Measurements from ENCODE around the gene ZC3H8.
"Not testable (repeated sequence)": the region's sequence is repeated elsewhere in the genome, so short reads cannot be mapped to it uniquely, and the experiment has no call there.

ZC3H8 gene

GRCh38 chr2:112259509-112260294 lies 4.9 kb upstream of the ZC3H8 start:
- DNase-seq (ENCODE audit: low read depth in 2 of 2, low spot score in 1 of 2), result peak; percentile 50 to 80

GRCh38 chr2:112257575-112257974 lies 2.7 kb upstream of the ZC3H8 start:
- no peak for DNase-seq (ENCODE audit: low read depth in 2 of 2, low spot score in 1 of 2)

DNA sequence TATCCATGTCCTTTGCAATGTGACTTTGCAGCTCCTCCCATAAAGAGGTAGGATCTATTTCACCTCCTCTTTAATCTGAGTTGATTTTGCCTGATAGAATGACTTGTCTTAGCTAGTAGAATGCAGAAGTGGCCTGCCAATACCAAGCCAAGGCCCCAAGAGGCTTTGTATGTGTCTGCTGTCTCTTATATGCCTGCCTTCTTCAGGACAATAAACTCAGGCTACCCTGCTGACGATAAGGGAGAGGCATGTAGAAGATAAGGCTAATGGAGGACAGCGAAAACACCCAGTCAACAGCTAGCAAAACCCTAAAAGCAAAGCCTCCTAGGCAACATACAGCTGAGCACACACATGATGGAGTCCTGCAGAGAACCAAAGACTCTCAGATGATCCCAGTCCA lies 1.8 kb upstream of the ZC3H8 start:
- DNase-seq (ENCODE audit: low read depth in 2 of 2, low spot score in 1 of 2), result no peak

DNA sequence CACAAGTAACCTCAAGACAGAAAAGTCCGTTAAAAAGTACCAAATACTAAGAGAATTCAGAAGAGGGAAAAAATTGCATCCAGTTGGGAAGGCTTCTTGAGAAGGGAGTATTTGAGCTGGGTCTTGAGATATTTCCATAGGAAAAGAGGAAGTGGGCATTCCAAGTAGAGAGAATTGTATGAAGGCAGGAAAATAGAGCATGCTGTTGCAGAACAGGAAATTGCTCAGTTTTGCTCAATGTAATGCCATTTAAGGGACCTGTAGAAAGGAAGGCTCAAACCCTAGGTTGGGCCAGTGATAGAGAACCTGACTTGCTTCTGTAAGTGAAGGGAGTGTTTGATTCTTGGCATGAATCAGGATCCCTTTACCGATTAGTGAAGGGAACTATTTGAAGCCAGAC lies 1.0 kb upstream of the ZC3H8 start:
- no peak for DNase-seq (ENCODE audit: low read depth in 2 of 2, low spot score in 1 of 2)

GRCh38 chr2:112253261-112253815 lies 1.5 kb downstream of the ZC3H8 start:
- no peak for DNase-seq (ENCODE audit: low read depth in 2 of 2, low spot score in 1 of 2)

GRCh38 chr2:112251271-112251670 lies 3.6 kb downstream of the ZC3H8 start:
- no peak for DNase-seq (ENCODE audit: low read depth in 2 of 2, low spot score in 1 of 2)

DNA sequence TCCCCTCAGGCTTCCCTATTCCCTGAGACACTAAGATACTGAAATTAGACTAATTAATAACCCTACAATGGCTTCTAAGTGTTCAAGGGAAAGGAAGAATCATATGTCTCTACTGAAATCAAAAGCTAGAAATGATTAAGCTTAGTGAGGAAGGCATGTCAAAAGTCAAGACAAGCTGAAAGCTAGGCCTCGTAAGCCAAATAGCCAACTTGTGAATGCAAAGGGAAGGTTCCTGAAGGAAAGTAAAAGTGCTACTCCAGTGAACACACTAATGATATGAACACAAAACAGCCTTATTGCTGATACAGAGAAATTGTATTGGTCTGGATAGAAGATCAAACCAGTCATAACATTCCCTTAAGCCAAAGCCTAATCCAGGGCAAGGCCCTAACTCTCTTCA lies 10.0 kb downstream of the ZC3H8 start:
- no peak for DNase-seq (ENCODE audit: low read depth in 2 of 2, low spot score in 1 of 2)

DNA sequence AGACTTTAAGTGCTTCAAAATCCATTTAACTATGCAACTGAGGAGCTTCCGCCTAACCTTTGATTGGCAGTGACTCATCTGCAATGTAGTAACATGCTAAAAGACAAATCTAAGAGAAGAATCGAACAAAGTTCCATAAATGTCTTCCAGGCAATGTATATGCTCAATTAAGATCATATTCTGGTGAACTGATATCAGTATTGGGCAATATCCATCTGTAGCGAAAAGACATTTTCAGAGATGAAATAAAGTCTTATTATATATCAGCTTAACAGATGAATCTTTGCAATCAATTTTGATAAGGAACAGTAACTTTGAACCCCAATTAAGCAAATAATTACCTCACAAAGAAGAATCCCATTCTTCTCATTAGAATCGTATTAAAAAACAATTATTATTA lies 11.6 kb downstream of the ZC3H8 start:
- DNase-seq (ENCODE audit: low read depth in 2 of 2, low spot score in 1 of 2), result no peak

DNA sequence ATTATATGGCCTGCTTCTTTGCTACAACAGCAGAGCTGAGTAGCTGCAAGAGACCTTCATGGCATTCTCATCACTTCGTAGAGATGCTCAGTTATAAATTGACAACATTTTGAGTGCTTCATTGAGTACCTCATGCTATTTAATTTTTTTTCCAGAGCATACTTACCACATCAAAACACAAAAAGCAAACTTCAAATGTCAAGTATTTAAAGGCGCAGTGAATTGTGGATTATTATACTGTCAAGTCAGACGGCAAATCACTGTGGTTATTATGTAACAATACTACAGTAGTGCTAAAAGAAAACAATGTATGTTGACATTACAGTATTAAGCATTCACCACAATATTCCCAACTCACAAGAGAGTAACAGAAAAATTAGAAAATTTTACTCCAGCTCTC lies 12.5 kb downstream of the ZC3H8 start:
- DNase-seq (ENCODE audit: low read depth in 2 of 2, low spot score in 1 of 2), result no peak

DNA sequence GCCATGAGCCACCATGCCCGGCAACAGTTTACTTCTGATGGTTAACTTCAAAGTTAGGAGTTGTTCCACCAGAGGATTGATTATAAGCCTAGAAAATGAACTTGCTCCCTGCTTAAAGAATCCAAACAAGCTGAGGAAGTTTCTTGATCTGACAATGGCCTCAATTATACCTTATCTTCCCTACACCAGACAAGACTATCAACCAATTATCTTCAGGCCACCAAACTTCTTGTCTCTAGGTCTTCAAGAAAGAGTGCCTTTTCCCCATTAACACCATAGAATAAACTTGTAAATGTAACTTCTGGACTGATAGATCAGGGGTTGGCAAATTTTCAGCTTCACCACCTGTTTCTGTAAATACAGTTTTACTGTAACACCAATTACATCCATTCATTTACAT lies 15.0 kb downstream of the ZC3H8 start:
- no peak for DNase-seq (ENCODE audit: low read depth in 2 of 2, low spot score in 1 of 2)

DNA sequence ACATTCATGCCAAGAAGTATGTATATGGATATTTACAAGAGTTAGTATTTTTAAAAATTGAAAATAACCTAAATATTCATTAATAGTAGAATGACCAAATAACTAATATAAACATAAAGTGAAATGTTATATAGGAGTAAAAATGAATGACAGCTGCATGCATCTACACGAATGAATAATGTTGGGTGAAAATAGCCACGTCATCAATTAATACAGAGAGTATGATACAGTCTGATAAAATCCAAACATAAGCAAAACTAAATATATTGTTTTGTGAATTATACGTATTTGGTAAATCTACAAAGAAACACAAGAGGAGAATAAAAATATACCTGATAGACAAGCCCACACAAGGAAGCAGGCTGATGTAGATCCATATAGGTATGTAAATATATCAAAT lies 24.5 kb downstream of the ZC3H8 start:
- no peak for DNase-seq (ENCODE audit: low read depth in 2 of 2, low spot score in 1 of 2)

DNA sequence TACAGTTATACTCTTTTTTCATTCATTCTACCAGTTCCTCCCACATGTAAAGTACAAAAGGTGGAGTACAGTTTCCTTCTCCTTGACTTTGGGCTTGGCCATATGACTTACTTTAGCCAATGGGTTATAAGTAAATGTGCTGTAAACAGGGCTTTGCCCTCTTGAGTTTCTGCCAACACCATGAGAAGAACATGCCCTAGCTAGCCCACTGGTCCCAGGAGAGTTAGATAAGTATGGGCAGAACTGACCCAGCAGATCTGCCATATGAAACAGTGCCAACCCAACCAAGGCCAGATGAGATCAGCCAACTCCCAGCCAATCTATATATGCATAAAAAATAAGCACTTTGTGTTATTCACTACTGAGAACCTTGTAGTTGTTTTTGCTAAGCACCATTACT lies 25.5 kb downstream of the ZC3H8 start:
- no peak for DNase-seq (ENCODE audit: low read depth in 2 of 2, low spot score in 1 of 2)

DNA sequence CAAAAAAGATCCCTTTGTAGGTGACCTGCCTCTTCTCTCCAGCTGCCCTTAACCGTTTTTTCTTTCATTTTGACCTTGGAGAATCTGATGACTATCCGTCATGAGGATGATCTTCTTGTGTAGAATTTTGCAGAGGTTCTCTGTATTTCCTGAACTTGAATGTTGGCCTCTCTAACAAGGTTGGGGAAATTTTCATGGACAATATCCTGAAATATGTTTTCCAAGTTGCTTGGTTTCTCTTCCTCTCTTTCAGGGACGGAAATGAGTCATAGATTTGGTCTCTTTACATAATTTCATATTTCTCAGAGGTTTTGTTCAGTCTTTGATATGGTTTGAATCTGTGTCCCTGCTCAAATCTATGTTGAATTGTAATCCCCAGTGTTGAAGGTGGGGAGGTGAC lies 34.0 kb downstream of the ZC3H8 start:
- no peak for DNase-seq (ENCODE audit: low read depth in 2 of 2, low spot score in 1 of 2)

DNA sequence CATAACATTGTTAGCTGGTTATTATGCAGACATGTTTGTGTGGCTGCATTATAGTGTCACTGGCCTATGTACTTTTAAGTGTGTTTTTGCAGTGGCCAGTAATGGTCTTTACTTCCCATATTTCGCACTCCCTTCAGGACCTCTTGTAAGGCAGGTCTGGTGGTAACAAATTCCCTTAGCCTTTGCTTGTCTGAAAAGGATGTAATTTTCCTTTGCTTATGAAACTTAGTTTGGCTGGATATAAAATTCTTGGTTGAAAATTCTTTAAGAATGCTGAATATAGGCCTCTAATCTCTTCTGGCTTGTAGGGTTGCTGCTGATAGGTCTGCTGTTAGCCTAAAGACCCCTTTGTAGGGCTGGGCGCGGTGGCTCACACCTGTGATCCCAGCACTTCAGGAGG lies 34.7 kb downstream of the ZC3H8 start:
- no peak for DNase-seq (ENCODE audit: low read depth in 2 of 2, low spot score in 1 of 2)

DNA sequence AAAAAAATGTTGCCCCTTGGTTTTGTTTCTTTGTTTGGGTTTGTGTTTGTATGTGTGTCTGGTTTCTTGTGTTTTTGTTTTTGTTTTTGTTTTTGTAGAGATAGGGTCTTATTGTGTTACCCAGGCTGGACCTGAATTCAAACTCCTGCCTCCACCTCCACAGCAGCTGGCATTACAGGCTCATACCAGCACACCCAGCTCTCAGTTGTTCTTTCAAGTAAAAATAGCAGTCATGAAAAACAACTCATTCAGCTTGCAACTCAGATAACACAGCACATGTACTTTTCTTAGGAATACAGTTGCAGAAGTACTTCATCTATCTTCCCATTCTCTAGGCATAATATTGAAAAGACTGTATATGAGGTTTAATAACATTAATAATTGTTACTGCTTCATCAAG lies 37.0 kb downstream of the ZC3H8 start:
- no peak for DNase-seq (ENCODE audit: low read depth in 2 of 2, low spot score in 1 of 2)

DNA sequence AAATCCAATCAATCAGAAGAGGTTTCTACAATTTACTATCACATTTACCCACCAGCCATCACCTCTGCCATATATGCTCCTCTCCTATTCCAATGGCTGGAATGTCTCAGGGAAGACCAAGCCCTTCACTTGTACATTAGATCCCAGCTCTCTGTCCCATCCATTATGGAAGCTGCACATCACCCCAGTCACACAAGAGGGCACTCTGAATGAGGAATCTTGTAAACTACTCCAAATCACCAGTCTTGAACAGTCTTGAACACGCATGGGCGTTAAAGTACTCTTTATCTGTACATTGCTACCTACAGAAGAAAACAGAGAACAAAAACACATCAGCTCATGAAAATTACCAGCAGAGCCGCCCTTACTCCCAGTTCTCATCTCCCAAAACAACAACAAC lies 38.7 kb downstream of the ZC3H8 start:
- no peak for DNase-seq (ENCODE audit: low read depth in 2 of 2, low spot score in 1 of 2)

- not testable (repeated sequence) for DNase-seq (ENCODE audit: low read depth in 2 of 2, low spot score in 1 of 2)
These were observed 46.9 kb downstream of the ZC3H8 start for GRCh38 chr2:112207905-112208304.

- no peak for DNase-seq (ENCODE audit: low read depth in 2 of 2, low spot score in 1 of 2)
These were observed 50.4 kb downstream of the ZC3H8 start for GRCh38 chr2:112204411-112204810.

DNA sequence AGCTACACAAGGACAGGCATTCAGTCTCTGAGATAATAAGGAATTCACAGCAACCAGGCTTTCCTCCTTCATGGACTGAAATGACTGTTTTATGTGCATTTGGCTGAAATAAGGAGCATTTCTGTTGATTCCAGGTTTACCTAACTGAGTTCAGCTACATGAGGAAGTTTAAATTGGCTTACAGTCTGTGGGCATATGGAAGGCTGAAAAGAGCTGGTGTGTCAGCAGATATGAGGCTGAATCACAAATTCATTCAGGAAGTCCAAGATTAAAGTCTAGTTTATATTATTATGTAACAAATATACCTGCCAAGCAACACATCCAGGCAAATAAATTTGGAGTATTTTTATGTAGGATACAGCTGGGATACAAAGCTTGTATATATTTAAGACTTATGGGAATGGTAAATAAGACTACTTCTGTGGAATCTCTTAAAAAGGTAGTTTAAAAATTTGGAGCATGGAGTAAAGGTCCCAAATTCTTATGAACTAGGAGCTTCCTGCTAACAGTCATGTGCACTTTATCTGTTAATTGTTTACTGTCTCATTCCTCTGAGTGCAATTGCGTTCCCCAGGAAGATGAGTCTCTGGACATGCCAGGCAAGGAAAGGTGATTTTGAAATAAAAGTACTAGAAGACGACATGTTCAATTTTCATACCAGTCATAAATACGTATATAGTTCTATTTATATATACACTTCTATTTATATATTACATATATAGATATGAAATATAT lies 53.0 kb downstream of the ZC3H8 start:
- no peak for DNase-seq (ENCODE audit: low read depth in 2 of 2, low spot score in 1 of 2)

- no peak for DNase-seq (ENCODE audit: low read depth in 2 of 2, low spot score in 1 of 2)
These were observed 55.7 kb downstream of the ZC3H8 start for GRCh38 chr2:112199188-112199587.

GRCh38 chr2:112198780-112199179 lies 56.1 kb downstream of the ZC3H8 start:
- no peak for DNase-seq (ENCODE audit: low read depth in 2 of 2, low spot score in 1 of 2)

DNA sequence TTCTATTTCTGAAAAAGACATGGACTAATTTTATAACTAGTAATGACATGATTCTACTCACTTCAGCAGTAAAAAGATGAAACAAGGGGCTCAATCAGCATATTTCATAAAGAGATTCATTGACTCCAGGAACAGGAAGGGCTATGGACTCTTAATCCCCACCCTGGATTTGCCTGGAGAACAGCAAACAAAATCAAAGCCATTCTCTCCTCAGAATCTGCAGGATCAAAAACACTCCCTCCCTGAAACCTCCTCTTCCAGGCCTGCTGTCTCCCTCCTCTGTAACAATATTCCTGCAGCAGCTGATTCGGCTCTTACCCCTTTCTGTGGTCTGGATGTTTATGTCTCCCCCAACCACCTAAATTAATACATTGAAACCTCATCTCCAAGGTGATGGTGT lies 57.0 kb downstream of the ZC3H8 start:
- DNase-seq (ENCODE audit: low read depth in 2 of 2, low spot score in 1 of 2), result no peak
